NCI-H1436 (cell line): ENCODE results near the gene RAB24.
A peak's percentile ranks its signal among the peaks of the same experiment; 100 is the strongest.

ENCODE experiments used
- DNase-seq: peaks from one replicate; lab custom pipeline; 2025; lab: John Stamatoyannopoulos, UW

The RAB24 gene

GRCh38 chr5:177333420-177334154, 30.1 kb upstream of the RAB24 start:
- DNase-seq = no peak

- no peak for DNase-seq
Observed at GRCh38 chr5:177332896-177333260, 29.4 kb upstream of the RAB24 start.

DNA sequence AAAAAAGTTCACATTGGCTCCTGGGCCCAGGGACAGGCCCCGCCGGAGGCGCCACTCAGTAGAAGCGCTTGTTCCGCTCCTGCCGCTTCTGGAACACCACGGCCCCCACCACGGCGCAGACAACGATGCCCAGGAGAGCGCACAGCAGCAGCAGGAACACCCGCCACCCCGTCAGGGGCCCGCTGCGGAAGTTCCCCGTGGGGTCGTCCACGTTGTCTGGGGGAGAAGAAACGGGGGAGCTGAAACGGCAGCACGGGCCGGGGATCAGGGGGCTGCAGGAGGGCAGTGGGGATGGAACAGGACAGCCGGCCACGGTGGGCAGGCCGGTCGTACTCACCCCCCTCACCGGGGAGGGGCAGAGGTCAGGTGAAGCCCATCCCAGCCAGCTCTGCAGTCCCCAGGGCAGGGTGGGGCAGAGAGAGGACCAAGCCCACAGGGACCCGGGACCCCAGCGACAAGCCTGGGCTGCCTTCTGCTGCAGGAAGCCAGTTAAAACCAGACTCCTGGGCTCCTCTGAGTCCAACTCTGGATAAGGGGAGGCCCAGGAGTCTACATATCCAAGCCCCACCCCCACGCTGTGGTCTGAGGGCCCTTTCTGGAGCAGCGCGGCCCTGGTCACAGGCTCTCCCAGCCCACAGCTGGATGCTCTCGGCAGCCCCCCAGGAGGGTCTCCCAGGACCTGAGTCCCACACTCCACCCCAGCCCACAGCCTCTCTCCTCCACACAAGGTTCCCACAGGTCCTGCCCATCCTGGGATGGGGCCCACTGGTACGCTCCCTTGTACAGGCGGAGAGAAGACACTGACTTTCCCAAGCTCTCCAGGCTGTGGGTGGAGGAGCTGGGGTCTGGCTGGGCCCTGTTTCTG, 28.7 kb upstream of the RAB24 start:
- DNase-seq = no peak

- no peak for DNase-seq
Observed at GRCh38 chr5:177330991-177331842, 27.7 kb upstream of the RAB24 start.

DNA sequence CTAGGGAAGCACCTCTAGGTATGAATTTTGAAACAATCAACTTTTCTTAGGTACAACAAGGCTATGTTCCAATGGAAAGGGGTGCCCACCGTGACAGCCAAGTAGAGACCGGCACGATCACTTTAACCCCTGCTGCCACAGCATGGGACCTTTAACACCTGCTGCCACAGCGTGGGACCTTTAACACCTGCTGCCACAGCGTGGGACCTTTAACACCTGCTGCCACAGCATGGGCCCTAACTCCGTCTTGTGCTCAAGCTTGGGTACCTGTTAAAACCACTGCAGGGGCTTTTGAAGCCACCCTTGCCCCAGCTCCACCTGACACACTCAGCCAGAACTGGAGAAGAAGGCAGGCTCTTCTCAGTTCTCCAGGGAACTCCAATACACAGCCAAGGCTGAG, 26.4 kb upstream of the RAB24 start:
- DNase-seq = no peak

GRCh38 chr5:177328545-177329231, 25.2 kb upstream of the RAB24 start:
- DNase-seq = no peak

- no peak for DNase-seq
Observed at GRCh38 chr5:177327539-177328522, 24.3 kb upstream of the RAB24 start.

DNA sequence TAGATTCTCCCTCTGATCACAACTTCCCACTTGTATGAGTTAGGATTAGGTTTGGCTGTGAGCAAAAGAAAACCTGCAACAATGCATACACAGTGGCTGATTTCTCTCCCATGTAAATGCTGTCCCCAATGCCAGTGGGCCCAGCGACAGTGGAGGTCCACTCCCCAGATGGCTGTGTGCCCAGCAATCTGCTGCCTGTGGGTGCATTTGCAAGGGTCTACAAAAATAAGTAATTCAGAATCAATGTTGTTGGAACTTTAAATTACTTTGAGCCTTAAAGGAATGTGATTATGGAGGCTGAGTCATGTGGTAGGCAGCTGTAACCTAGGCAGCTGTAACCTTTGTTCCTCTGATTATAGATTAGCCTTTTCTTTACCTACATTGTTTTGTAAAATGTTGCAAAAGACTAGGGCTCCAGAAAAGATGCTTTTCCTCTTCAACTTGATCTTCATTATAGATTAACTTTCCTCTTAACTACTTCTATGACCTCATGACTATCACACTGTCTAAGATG, 22.4 kb upstream of the RAB24 start:
- DNase-seq = no peak

- DNase-seq = no peak
Observed at GRCh38 chr5:177320879-177321278, 17.4 kb upstream of the RAB24 start.

- no peak for DNase-seq
Observed at GRCh38 chr5:177319913-177320588, 16.5 kb upstream of the RAB24 start.

DNA sequence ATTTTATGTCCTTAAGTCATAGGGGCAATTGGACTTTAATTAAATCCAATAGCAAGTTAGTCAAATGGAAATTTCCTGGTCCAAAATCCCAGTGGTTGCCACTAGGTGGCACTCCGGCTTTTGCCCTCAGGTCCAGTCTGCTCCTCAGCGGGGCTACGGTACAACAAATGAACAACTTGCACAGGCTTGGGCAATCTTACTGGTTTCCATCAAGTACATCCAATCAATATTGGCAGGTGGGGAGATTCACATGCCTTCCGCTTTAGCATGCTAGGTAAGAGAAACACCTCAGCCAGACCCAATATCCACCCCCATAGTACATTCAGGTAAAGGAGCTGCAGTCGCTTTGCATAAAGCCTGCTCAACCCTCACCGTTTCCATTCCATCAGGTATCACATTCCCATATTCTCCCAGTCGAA, 14.4 kb upstream of the RAB24 start:
- DNase-seq = no peak

- DNase-seq = no peak
Observed at GRCh38 chr5:177316005-177316404, 12.5 kb upstream of the RAB24 start.

- DNase-seq = no peak
Observed at GRCh38 chr5:177315411-177315810, 11.9 kb upstream of the RAB24 start.

- DNase-seq = no peak
Observed at GRCh38 chr5:177314376-177315342, 11.1 kb upstream of the RAB24 start.

GRCh38 chr5:177313561-177314259, 10.2 kb upstream of the RAB24 start:
- DNase-seq = no peak

DNA sequence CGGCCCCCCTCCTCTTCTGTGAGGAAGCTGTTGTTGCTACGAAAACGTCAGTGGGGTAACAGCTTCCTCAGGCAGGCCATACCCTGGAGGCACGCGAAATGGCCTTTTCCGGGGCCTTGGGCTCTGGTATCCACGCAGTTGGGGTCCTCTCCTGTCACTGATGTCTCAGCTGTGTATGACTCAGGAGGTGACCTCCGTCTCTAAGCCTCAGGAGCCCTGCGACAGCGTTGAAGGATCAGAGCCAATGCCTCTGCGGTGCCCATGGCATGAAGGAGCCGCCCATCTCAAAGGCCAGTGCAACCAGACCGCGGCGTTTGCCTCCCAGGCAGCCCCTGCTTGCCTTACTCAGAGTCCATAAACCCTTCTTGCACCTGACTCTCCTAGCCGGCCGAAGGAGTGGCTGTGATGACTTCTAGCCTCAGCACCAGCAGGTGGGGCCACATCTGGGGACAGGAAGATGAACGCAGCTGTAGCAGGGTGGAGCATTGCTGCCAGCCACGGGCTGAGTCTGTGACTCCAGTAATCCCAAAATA, 9.2 kb upstream of the RAB24 start:
- no peak for DNase-seq

DNA sequence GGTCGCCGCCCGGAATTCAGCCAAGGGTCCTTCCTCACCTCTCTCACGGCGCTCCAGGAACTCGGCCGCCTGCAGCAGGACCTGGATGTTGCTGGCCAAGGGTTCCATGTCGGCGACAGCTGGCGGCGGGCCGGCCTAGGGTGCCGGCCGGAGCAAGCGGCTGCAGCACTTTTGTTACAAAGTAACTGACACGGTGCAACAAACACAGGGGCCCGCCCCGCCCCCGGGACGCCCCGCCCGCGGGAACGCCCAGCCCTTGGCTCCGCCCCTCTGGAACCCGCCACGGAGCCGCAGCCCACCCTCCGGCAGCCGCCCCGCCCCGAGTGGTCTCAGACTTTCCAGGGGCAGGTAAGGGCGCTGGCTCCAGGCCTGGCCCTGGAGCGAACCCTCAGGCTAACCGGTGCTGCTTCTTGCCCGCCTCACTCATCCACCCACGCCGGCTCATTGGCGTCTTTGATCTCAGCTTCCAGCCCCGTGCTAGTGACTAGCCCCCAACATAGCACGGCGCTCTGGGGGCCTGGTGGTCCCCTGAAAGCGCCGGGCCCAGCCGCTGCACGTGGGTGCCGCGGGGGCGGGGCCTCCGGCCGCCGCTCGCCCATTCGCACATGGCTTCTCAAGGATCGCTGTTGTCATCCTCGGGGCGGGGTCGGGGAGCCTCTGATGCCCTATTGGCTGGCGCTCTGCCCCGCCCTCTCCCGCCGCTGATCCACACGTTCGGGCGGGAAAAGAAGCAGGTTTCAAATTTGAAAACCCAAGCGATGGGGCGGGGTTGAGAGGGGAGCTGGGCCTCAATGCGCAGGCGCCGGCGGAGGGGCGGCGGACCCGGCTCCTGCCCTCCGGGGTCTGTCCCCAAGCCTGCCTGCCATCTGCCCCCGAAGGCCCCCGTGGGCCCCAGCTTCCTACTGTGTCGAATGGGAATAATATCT, 8.5 kb upstream of the RAB24 start, which contains the start of gene MXD3:
Gene MXD3 (minus strand): TSS at position 176 of the 926 bp plus-strand sequence. CDS start 68 bp downstream, at position 108.
- peak; percentile 86 for DNase-seq
